GM12878 (cell line): Measurements from ENCODE around the gene LMOD3. TPM values are rescaled to one million over a fixed set of nuclear protein-coding genes. Genes with fewer than 3 reads are reported as not detected.
A peak's percentile ranks its signal among the peaks of the same experiment; 100 is the strongest.

Source experiments
- ATF7 ChIP-seq: fragments of 450-650 bp; IDR thresholded peaks from 2 replicates; pipeline ENCODE4 v1.6.1; 2016; ENCODE audit warnings: low read depth, mild to moderate bottlenecking
- BHLHE40 ChIP-seq, 2 experiments: fragments of 450-650 bp in 1 of 2; IDR thresholded peaks; 2 replicates each; pipeline ENCODE4 v1.6.1; 2011 to 2017; ENCODE audit warnings: low read depth in 2 of 2, borderline replicate concordance in 1 of 2, improper control_type of control experiment in 1 of 2, low read length in 1 of 2, mild to moderate bottlenecking in 1 of 2
- CBFB ChIP-seq: IDR thresholded peaks from 2 replicates; pipeline ENCODE4 v1.6.1; 2016; ENCODE audit warnings: antibody characterized with exemption, low read depth
- CHD1 ChIP-seq: IDR thresholded peaks from 2 replicates; pipeline ENCODE4 v1.6.1; 2012; ENCODE audit warnings: low read depth, low read length, improper control_type of control experiment
- CHD2 ChIP-seq: IDR thresholded peaks from 2 replicates; pipeline ENCODE4 v1.6.1; 2011; ENCODE audit warnings: low read depth, low read length, improper control_type of control experiment, borderline replicate concordance
- EP300 ChIP-seq, 2 experiments: fragments of 150-350 bp in 1 of 2; IDR thresholded peaks; 2 replicates each; pipeline ENCODE4 v1.6.1; 2011 to 2012; ENCODE audit warnings: low read depth in 2 of 2, low read length in 2 of 2, borderline replicate concordance in 1 of 2, improper control_type of control experiment in 1 of 2, inconsistent platforms in 1 of 2; ENCODE audit not compliant: control insufficient read depth in 1 of 2
- MYB ChIP-seq: fragments of 150-350 bp; IDR thresholded peaks from 2 replicates; pipeline ENCODE4 v1.6.1; 2014; ENCODE audit warnings: mild to moderate bottlenecking, low read depth, low read length, borderline replicate concordance
- NFIC ChIP-seq: IDR thresholded peaks from 2 replicates; pipeline ENCODE4 v1.6.1; 2012; ENCODE audit warnings: low read depth, mild to moderate bottlenecking, inconsistent platforms, low read length, moderate library complexity
- POLR2AphosphoS5 ChIP-seq: IDR thresholded peaks from 2 replicates; pipeline ENCODE4 v1.6.1; 2011; ENCODE audit warnings: mild to moderate bottlenecking, low read length, inconsistent platforms
- RAD51 ChIP-seq: fragments of 450-650 bp; IDR thresholded peaks from 2 replicates; pipeline ENCODE4 v1.6.1; 2016; ENCODE audit warnings: moderate library complexity, mild to moderate bottlenecking, inconsistent platforms
- SMC3 ChIP-seq: IDR thresholded peaks from 2 replicates; pipeline ENCODE4 v1.6.1; 2011; ENCODE audit warnings: low read length, improper control_type of control experiment, borderline replicate concordance
- SREBF1 ChIP-seq: IDR thresholded peaks from 2 replicates; pipeline ENCODE4 v1.6.1; 2012; ENCODE audit warnings: mild to moderate bottlenecking, low read length
- SREBF2 ChIP-seq: IDR thresholded peaks from 2 replicates; pipeline ENCODE4 v1.6.1; 2012; ENCODE audit warnings: mild to moderate bottlenecking, low read length
- SUPT20H ChIP-seq: IDR thresholded peaks from 2 replicates; pipeline ENCODE4 v1.6.1; 2011; ENCODE audit warnings: low read depth, mild to moderate bottlenecking, low read length, moderate library complexity, borderline replicate concordance; ENCODE audit not compliant: control insufficient read depth
- WRNIP1 ChIP-seq: IDR thresholded peaks from 2 replicates; pipeline ENCODE4 v1.6.1; 2011; ENCODE audit warnings: low read depth, low read length, improper control_type of control experiment, borderline replicate concordance
- ZNF24 ChIP-seq: fragments of 450-650 bp; IDR thresholded peaks from 2 replicates; pipeline ENCODE4 v1.6.1; 2017; ENCODE audit warnings: antibody characterized with exemption, mild to moderate bottlenecking
- ZZZ3 ChIP-seq: IDR thresholded peaks from 2 replicates; pipeline ENCODE4 v1.6.1; 2011; ENCODE audit warnings: low read depth; ENCODE audit not compliant: control insufficient read depth, insufficient read length
- polyA plus RNA-seq, 11 experiments: library from polyadenylated mRNA; depleted of rRNA in 4 of 11; unstranded in 6 of 11; stranded (reverse) in 5 of 11; fragments of >200 nt; fragmentation: Nextera tagmentation in 4 of 11; fragmentation: Illumina TruSeq in 1 of 11; extraction: Ambion mirVana in 4 of 11; extraction: Trizol in 1 of 11; gene quantifications; 1 replicate in 1 of 11; 2 replicates in 10 of 11; pipeline versions ENCODE4 v1.2.1 to v1.2.3, GENCODE V29; 2011 to 2016; ENCODE audit warnings: inconsistent platforms in 2 of 11, missing spikeins in 2 of 11, low read depth in 1 of 11
- total RNA-seq, 4 experiments: library from RNA; depleted of rRNA in 3 of 4; stranded (reverse); fragments of >200 nt in 3 of 4; fragmentation: Illumina TruSeq in 1 of 4; extraction: Trizol in 1 of 4; gene quantifications; 2 replicates each; pipeline versions ENCODE4 v1.2.1 to v1.2.3, GENCODE V29; 2013 to 2021
- TF ChIP-seq, protein P1 (sequence below): IDR thresholded peaks from 2 replicates; pipeline ENCODE4 v1.6.1; 2012; ENCODE audit warnings: low read depth, low read length, improper control_type of control experiment

The LMOD3 gene
- total and polyA plus RNA-seq, 10 of the 15 experiments (the other 5 are each of a cell fraction or from before 2014, with no cell fraction given), result 0.04 to 0.20 (median 0.09) TPM; not detected in 1

GRCh38 chr3:69088063-69088462, 34.3 kb downstream of the LMOD3 start (continued):
- TF ChIP-seq, protein P1, sequence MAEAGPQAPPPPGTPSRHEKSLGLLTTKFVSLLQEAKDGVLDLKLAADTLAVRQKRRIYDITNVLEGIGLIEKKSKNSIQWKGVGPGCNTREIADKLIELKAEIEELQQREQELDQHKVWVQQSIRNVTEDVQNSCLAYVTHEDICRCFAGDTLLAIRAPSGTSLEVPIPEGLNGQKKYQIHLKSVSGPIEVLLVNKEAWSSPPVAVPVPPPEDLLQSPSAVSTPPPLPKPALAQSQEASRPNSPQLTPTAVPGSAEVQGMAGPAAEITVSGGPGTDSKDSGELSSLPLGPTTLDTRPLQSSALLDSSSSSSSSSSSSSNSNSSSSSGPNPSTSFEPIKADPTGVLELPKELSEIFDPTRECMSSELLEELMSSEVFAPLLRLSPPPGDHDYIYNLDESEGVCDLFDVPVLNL, result no peak
- TF ChIP-seq WRNIP1, result no peak
- TF ChIP-seq SMC3, result no peak
- TF ChIP-seq CHD2, result no peak
- TF ChIP-seq CHD1, result peak; percentile 78; the same call in 1 of the 2 replicates
- TF ChIP-seq EP300 (IDR thresholded peaks at IDR 0.05; ENCODE audit: borderline replicate concordance in 1 of 2, control insufficient read depth in 1 of 2, low read depth in 2 of 2, low read length in 2 of 2), result no peak
- no peak for TF ChIP-seq CBFB
- TF ChIP-seq RAD51, result no peak
- TF ChIP-seq SUPT20H, result no peak
- peak; percentile 92 for TF ChIP-seq ATF7
- TF ChIP-seq POLR2AphosphoS5, result no peak
- TF ChIP-seq ZNF24, result no peak
- TF ChIP-seq ZZZ3, result no peak
- peak; percentile 54 to 55; a peak in 3 of 4 replicates for TF ChIP-seq BHLHE40 (IDR thresholded peaks at IDR 0.05; ENCODE audit: borderline replicate concordance in 1 of 2, low read depth in 2 of 2, low read length in 1 of 2)
- no peak for TF ChIP-seq MYB
- TF ChIP-seq NFIC, result 0 out of 2 replicates have a peak, but pooled peaks have one; percentile 24
- TF ChIP-seq SREBF1, result no peak
- TF ChIP-seq SREBF2, result no peak
